NOMO-1 (cell line): ENCODE measurements around the gene CROCC2.

Experiments
- DNase-seq, 2 experiments: peaks; one replicate each; lab custom pipeline; 2025; ENCODE audit not compliant: unreplicated experiment in 2 of 2; lab: John Stamatoyannopoulos, UW

CROCC2 gene

DNA sequence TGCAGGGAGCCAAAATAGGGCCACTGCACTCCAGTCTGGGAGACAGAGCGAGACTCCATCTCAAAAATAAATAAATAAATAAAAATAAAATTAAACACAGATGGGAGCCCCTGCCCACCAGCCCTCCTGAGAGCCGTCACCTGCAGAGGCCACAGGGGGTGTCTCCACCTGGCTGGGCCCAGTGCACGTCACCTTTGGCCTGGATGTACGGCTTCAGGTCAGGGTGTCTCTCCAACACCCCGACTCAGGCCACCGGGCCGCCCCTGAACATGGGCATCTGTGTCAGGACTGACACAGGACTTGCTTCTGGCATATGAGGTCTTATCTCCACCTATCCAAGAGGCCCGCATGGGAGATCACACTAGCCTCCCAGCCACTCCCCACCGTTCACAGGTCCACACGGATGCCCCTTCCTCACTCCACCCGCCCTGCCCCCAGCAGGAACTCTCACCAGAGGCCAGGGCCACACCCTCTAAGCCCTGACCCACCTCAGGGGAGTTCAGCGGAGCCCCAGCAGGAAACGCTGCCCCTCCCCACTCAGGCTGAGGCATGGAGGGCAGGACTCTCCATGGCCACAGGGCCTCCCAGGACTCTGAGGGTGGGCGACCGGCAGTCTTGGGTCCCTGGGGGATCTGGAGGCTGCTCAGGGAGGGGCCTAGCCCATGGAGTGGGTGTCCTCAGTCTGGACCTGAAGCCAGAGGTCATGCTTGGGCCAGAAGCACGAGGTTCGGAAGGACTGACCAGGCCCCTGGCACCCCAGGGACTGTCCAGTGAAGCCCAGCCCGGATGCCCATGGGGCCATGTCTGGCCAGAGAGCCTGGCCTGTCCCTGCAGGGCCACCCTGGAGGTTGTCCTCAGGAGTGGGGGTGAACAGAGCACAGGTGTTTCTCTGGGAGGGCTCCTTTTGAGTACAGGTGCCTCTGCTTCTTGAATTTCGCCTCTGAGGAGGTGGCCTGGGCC, 1.6 kb upstream of the CROCC2 start:
- DNase-seq, result no peak

DNA sequence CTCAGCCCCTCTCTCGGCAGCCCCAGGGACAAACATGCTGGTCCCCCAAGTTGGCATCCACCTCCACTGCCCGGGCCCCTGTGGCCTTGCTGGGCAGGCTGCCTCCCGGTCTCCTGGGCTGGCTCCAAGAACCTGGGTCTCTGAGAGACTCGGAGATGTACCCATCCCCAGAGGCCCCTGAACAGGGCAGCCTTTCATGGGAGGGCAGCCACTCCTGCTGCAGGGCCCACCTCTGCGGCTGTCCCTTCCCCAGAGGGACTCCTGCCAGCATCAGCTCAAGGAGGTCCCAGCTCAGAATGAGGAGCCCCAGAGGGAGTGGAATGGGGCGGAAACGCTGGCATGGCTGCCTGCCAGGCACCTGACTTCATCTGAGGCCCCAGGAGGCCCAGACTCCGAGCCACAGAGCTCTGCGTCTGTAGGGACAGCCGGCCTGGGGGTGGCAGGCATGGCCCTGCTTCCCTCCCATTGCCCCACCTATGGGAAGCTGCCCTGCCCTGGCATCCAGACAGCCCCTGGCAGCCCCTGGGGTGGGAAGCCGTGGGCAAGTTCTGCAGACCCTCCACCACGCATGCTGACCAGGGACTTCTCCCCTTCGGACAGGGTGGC, 857 bp upstream of the CROCC2 start:
- DNase-seq, result no peak

DNA sequence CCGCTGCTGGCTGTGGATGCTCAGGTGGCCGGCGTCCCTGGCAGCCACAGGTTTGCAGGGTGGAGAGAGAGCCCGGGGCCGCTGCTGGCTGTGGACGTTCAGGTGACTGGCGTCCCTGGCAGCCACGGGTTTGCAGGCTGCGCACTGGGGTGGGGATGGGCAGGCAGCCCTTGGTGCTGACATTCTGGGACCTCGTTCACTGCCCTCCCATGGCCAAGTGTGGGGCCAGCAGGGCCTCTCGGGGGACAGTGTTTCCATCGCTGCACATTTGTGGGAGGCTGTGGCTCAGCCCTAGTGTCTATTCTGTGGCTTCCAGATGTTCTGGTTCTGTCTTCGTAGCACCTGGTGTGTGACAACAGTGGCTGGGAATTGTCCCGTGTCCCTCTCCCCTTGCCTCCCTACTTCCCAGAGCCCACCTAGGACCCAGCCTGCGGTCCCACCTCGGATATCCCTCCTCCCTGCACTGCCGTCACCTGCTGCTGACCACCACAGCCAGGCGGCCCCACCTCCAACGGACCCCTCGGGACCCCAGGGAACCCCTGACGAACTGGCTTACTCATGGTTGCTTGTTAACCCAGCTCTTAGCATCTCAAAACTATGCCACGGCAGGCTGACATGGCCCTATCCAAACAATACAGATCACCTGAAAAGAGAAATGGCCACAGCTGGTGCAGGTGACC, 915 bp downstream of the CROCC2 start:
- no peak for DNase-seq

DNA sequence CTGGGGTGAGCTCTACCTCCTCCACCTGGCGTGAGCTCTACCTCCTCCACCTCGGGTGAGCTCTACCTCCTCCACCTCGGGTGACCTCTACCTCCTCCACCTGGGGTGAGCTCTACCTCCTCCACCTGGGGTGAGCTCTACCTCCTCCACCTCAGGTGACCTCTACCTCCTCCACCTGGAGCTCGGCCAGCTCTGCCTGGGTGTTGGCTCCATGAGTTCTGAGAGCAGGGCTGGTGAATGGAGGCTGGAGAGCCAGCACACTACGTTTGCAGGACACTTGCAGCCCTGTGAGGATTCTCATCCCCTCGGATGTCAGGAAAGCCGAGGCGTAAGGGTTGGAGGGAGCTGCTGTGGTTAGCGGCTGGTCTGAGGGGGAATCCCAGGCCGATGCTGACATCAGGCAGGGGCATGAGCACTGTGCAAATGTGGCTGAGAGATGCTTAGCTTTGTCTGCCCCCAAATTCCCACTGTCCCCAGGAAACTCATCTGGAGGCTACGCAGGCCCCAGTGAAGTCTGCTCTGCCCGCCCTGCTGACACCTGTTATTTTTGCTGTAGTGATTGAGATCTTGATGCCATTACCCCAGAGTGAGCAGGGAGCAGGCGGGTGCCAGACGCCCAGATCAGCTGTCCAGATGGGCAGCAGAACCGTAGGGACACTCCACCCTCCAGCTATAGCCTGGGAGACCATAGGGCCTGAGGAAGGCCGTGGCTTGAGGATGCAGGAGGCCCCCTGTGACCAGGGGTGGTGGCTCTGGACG, 3.3 kb downstream of the CROCC2 start:
- DNase-seq, result no peak

DNA sequence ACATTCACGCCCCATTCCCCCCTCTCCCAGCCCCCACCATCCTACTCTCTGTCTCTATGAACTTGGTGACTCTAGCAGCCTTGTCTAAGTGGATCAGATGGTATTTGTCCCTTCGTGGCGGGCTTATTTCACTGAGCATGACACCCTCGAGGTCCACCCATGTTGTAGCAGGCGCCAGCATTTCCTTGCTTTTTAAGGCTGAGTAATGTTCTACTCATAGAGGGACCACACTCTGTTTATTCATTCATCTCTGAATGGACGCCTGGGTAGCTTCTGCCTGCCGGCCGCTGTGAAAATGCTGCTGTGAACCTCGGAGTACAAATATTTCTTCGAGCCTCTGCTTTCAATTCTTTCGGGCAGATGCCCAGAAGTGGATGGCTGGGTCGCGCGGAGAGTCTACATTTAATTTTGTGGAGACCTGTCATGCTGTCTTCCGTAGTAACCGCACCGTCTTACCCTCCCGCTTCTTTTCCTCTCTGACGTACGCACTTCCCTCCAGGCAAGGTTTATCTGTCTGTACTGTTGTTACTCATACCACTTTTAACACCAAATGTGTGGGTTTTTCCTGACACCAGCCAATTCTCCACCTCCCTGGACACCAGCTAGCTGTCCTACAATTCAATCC, 5.6 kb downstream of the CROCC2 start:
- DNase-seq, result no peak

DNA sequence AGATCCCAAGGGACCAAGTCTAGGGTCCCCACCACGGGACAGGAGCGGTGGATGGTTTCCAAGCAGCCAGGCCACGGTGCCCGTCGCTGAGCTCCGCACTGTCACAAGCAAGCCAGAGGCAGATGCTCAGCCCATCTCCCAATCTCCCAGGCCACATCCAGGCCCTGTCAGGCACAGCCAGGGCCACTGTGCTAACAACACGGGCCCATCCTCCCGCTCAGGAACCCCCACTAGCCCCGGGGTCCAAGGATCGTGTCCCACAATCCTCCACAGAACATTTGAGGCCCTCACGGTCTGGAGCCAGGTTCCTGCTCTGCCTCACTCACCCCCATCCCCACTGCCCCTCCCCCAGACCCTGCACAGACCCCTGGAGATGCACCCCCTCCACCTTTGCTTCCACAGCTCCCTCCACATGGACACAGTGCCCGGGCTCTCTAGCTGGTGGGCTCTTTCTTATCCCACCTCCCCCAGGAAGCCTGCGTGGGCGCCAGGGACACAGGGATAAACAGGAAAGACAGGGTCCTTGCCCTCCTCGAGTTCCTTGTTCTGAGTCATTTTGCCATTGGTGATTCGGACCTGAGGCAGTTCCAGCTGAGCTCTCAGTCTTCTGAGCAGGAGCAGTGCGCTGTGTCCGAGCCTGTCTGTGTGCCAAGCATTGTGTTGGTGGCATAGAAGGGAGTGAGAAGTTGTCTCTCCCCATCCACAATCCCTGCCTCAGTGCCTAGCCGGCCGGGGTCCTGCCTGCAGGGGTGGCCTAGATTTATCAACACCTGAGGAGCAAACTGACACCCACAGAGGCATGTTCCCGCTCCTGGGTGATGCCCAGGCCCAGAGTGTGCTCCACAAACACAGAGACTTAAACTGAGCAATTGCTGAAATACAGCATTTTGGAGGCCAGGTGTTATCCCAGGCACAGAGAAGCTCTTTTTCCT, 7.0 kb downstream of the CROCC2 start:
- no peak for DNase-seq

DNA sequence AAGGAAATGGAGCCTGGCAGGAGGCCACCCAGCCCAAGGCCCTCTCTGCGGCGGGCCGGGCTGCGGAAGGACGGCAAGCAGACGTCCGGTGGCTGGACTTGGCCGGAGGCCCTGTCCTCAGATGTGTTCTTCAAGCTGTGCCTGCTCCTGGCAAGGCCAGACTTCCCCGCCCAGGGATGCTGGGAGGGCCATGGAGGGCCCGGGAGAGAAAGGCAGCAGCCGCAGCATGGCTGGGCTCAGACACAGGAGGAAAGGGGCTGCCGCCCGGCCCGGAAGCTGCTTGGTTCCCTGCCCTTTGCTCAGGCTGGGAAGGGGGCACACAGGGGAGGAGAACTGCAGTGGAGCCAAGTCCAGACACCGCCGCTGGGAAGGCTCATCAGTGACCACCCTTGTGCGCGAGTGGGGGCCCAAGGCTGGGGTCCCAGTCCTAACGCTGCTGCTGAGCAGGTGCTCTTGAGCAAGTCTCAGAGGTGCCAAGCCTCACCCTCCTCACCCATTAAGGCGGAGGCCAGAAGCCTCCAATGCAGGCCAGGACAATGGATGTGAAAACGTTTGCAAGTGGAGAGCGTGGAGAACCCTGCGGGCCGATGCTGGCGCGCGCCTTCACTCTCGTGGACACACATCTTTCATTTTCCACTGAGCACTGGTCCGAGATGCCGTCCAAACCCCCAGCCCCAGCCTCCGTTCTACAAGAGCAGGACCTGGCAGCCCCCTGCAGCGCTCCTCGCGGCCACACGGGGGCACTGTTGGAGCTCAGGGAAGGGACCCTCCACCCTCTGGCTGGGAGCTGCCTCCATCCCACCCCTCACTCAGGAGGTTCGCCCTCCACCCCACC, 7.9 kb downstream of the CROCC2 start:
- DNase-seq, result peak in 1 of 2 experiments; percentile 35

DNA sequence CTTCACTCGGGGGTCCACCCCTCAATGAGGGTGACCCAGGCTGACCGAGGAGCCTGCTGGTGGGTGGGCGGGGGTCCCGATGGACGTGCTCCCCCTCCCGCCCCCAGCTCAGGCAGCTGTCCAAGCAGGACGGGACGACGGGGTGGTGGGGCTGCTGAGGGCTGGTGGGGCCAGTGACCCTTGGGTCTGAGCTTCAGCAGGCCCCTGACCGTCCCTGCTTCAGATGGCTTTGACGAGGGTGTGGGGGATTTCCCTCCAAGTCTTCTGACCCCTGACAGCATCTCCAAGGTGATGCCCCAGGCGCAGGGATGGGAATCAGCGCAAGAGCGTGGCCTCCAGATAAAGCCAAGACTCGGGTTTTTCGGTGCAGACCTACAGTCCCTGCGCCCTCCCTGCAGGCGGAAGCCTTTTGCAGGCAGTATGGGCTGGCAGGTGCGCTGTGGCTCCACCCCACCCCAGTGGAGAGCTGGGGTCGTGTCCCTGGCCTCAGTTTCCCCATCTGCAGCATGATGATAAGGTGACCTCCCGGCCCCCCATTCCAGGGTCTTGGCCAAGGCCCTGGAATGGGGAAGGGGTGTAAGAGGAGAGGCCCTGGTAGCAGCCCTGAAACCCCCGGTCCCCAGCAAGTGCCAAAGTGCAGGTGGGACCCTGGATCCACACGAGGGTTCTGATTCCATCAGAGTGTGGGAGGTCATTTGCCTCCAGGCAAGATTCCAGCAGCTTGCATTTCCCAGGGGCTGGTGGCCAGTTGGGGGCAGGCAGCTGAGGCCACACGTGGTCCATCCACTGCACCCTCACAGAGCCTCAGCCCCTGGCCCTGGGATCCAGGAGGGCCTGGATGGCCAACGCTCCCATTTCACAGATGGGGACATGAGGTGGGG, 8.7 kb downstream of the CROCC2 start:
- no peak for DNase-seq

DNA sequence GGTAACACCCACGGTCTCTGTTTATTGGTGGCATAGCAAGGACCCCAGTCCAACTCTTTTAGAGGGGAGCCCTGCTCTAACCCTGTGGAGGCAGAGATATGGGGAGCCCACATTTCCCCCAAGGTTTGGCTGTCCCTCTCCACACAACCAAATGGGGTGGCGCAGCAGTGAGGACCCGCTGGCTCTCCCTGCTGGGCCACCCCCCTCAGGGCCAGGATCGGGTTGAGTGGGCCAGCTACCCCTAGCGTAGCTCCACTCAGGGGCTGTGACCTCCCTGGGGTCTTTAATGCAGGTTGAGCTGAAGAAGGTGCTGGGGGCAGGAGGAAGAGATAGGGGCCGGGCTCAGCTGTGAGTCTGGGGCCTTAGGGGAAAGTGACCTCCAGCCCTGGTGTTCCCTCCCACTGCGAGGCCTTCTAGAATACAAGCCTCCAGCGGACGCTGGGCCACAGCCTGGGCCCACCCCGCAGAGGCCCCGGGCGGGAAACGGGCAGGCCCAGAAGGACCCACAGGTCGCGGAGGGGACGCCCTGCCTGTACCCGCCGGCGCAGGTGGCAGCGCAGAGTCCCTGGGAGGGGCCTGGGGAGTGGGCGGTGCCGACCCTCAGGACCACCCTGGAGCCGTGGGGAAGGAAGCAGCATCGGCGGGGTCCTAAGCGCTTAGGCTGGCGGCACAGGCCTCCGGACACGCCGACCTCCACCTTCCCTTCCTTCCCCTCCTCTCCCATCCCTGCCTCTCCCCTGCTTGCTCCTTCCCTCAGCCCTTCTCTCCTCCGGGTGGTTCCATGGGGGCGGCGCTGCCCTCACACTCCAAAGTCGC, 9.6 kb downstream of the CROCC2 start:
- no peak for DNase-seq

DNA sequence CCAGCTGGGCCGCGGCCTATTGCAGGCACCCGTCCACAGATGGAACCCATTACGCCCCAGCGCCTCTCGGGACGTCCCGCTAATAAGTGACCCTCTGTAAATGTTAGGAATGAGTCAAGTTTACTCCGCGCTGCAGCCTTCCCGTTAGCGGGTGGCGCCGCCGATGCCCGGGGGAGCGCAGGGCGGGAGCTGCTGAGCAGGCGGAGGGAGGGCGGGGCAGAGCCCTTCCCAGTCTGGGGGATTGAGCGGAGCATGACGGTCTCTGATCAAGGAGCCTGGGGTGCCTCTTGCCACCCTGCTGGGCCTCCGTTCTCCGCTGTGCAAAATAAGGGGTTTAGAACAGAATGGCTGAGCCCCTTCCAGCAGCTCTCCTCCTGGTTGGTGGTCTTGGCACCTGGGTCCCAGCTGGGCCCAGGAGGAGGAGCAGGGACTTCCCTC, 10.5 kb downstream of the CROCC2 start:
- no peak for DNase-seq

DNA sequence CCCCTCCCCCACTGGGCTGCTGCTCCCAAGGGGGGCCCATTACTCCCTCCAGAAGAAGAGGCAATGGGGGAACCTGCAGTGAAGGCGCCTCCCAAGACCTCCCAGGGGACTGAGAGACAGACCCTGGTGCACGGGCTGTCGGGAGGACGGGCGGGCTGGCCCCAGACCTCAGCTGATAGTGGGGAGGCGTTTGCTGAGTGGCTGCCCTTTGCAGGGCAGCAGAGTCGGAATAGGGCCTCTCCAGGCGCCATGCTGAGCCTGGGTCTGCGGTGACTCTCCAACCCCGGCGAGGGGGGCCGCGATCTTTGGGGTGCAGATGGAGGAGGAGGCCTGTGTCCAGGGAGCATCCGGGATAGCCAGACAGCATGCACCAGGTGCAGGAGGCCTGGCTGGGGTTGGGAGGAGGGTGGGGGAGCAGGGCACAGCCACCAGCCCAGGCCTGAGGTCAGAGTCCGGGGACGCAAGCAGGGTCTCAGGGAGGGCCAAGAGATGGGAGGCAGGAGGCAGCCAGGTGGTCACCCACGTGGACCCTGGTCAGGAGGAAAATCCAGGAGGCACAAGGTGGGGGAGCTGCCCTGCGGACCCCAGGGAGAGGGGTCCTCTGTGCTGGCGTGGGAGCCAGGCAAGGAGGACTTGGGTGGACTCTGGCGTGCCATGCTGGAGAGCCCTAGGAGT, 11.0 kb downstream of the CROCC2 start:
- DNase-seq, result no peak

DNA sequence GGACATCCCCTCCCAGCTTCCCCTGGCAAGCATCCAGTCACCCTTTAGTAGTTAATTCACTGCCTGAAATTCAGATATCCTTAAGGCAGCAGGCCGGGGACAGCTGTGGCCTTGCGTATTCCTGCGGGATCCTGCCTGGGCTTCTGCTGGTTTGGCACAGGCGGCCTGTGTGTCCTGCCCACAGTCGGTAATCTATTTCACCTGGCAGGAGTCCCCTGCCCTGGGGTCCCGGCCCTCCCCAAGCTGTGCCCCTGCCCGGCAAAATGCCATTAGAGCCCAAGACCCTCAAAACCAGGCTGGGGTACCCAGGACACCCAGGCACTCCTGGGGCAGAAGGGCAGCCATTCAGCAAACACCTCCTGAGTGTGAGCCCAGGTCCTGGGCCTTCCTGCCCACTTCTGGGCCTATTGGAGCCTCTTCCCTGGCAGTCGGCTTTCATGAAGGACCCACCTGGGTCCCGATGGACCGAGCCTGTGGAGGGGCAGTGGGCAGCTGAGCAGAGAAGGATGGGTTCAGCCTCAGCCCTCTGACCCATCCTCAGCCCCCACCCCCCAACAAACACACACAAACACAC, 11.6 kb downstream of the CROCC2 start:
- DNase-seq, result no peak

DNA sequence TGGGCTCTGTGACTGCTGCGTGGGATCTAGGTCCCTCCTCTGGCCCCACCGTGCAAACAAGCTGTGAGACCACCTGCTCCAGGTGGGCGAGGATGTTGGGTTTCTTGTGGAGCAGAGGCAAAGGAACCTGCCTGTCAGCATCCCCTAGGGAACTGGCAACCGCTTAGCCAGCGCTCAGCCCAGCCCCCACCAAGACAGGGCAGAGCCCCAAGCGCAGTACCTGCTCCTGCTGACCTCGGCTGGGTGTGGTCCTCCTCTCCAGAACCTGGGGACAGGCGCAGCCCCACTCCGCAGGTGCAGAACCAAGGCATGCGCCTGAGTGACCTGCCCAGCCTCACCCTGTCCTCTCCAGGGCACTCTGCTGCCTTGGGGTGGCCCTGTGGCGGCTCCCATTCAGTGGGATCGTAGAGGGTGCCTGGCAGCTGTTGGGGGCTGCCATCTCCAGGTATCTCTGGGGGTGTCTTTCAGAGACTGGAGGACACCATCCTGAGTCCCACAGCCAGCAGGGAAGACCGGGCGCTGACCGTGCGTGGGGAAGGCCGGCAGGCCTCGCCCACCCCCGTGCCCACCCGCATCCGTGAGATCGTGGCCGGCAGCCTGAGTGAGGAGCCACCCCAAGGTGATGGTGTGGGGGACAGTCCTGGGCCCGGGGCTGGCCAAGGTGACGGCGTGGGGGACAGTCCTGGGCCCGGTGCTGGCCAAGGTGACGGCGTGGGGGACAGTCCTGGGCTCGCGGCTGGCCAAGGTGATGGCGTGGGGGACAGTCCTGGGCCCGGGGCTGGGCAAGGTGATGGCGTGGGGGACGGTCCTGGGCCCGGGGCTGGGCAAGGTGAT, 12.3 kb downstream of the CROCC2 start:
- DNase-seq, result no peak

DNA sequence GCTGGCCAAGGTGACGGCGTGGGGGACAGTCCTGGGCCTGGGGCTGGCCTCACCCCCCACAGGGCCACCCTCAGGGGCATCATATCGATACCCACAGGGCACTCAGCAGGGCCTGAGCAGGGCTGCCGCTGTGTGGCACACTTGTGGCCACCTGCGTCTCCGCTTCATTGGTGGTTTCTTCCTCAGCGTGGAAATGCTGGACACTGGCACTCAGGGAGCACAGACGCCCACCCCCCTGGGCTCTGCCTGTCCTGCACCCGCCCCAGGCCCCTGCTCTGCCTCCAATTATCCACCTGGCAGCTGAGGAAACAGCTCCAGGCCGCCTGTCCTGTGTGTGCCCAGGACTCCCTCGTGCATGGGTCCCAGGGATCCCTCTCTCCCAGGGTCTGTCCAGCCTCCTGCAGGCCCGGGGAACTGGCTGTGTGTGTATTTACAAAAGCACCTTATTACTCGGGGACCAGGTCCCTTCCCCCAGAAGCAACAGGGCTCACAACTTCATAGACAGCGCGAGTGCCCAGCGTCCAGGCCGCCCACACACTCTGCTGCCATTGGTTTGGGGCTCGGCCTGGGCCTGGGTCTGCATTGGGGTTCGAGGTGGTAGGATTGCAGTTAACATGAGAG, 13.1 kb downstream of the CROCC2 start:
- DNase-seq, result no peak
